Skeletal muscle tissue (tissue), 4 donors: ENCODE results near the gene RALY. TPM values are rescaled to one million over a fixed set of nuclear protein-coding genes. Genes with fewer than 3 reads are reported as not detected.
A peak's percentile ranks its signal among the peaks of the same experiment; 100 is the strongest.
"Not testable (repeated sequence)": the region's sequence is repeated elsewhere in the genome, so short reads cannot be mapped to it uniquely, and the experiment has no call there.

ENCODE experiments used
- H3K27ac ChIP-seq: one replicate; pipeline ENCODE4 v1.7.0; 2013; ENCODE audit warnings: mild to moderate bottlenecking, low read depth, low read length, inconsistent platforms
- H3K27me3 ChIP-seq, 3 donors: one replicate each; pipeline ENCODE4 v1.7.0; 2013; ENCODE audit warnings: low read length in 3 of 3; ENCODE audit not compliant: control insufficient read depth in 3 of 3, insufficient read depth in 3 of 3
- H3K36me3 ChIP-seq, 3 donors: one replicate each; pipeline ENCODE4 v1.7.0; 2013; ENCODE audit warnings: low read length in 3 of 3; ENCODE audit not compliant: control insufficient read depth in 3 of 3, insufficient read depth in 3 of 3
- H3K4me1 ChIP-seq, 3 donors: one replicate each; pipeline ENCODE4 v1.7.0; 2013; ENCODE audit warnings: low read length in 3 of 3, mild to moderate bottlenecking in 3 of 3; ENCODE audit not compliant: control insufficient read depth in 3 of 3, insufficient read depth in 3 of 3
- H3K4me3 ChIP-seq, 3 donors: one replicate each; pipeline ENCODE4 v1.7.0; 2013; ENCODE audit warnings: low read length in 3 of 3
- H3K9ac ChIP-seq, 3 donors: one replicate each; pipeline ENCODE4 v1.7.0; 2013; ENCODE audit warnings: low read length in 3 of 3, mild to moderate bottlenecking in 3 of 3, moderate library complexity in 2 of 3, low read depth in 1 of 3
- H3K9me3 ChIP-seq, 3 donors: one replicate each; pipeline ENCODE4 v1.7.0; 2013; ENCODE audit warnings: low read length in 3 of 3; ENCODE audit not compliant: control insufficient read depth in 3 of 3
- total RNA-seq: library from RNA; depleted of rRNA; stranded (reverse); fragments of >200 nt; gene quantifications from one replicate; pipeline ENCODE4 v1.2.3, GENCODE V29; 2014
- donor health status: Osteomylitis.

RALY gene
- total RNA-seq, 1 donor from 2014 or later = 52.2 TPM

DNA sequence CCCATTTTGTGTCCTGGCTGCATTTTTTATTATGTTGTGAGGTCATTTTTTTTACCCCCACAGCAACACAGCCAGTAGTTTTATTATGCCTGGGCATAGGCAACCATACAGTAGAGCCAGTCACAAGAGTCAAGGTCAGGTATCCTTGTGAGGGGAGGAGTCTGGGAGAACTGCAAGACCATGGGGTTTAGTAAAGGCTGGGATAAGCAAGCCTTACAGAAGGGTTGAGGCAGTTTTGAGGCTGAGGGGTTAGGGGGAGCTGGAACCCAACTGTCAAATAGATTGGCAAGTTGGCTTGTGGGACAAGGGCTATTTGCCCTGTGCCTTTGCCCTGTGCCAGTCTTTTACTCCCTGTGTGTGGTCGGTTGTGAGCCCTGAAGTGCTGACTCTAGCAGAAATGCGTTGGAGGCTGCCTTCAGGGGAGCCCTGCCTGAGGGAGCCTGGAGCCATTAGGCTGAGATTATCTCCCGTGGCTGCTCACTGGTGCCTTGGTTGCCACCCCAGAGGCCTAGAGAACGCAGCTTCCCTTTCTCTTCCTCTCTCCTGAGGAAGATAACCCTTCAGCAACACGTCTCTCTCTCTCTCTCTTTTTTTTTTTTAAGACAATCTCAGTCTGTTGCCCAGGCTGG is 31.1 kb downstream of the RALY start:
- no peaks in the 10 kb centered on the region for H3K27me3 ChIP-seq
- peaks cover 0 to 2% (median 0%) of the 10 kb centered on the region in 3 donors for H3K36me3 ChIP-seq
- H3K9me3 ChIP-seq = no peaks in the 10 kb centered on the region
- H3K4me1 ChIP-seq = peaks cover 33 to 44% (median 40%) of the 10 kb centered on the region in 3 donors
- peak overlapping the region in 1 of 3 donors; percentile 58 for H3K9ac ChIP-seq
- H3K4me3 ChIP-seq = peak overlapping the region in 2 of 3 donors; percentile 15 to 46
- H3K27ac ChIP-seq = peak overlapping the region; percentile 48

DNA sequence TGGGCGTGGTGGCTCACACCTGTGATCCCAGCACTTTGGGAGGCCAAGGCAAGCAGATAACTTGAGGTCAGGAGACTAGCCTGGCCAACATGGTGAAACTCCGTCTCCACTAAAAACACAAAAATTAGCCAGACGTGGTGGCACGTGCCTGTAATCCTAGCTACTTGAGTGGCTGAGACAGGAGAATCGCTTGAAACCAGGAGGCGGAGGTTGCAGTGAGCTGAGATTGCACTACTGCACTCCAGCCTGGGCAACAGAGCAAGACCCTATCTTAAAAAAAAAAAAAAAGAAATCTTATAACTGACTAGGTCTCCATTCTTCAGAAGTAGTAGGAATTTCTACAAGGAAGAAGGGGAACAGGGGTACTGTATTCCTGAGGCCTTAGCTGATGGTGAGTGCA is 34.3 kb downstream of the RALY start:
- H3K27me3 ChIP-seq, H3K9ac ChIP-seq, H3K27ac ChIP-seq, H3K36me3 ChIP-seq, H3K9me3 ChIP-seq, H3K4me3 ChIP-seq: not testable (repeated sequence)
- H3K4me1 ChIP-seq = peaks cover 26 to 29% (median 29%) of the 10 kb centered on the region in 3 donors

DNA sequence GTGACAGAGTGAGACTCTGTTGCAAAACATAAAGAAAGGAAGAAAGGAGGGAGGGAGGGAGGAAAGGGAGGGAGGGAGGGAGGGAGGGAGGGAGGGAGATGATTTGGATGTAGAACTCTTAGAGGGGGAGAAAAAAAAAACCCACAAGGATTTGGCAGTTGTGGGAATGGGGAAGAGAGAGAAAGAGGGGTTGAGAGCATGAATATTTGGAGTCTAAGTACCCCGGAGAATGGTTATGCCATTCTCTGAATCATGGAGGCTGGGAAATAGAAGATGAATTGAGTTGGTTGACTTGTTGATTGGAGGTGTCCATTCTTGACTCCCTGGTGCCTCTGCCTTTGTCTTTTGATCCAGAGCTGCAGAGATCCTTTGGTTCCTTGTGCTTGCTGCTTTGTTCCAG is 35.7 kb downstream of the RALY start:
- Histone ChIP-seq H3K4me3 (no peak overlapping the region), H3K27ac (no peak overlapping the region), H3K9ac (no peak overlapping the region), H3K9me3 (no peaks in the 10 kb centered on the region), H3K36me3 (peaks cover 4 to 10% (median 9%) of the 10 kb centered on the region in 3 donors), H3K27me3 (no peaks in the 10 kb centered on the region), H3K4me1 (peaks cover 14 to 20% (median 15%) of the 10 kb centered on the region in 3 donors)

DNA sequence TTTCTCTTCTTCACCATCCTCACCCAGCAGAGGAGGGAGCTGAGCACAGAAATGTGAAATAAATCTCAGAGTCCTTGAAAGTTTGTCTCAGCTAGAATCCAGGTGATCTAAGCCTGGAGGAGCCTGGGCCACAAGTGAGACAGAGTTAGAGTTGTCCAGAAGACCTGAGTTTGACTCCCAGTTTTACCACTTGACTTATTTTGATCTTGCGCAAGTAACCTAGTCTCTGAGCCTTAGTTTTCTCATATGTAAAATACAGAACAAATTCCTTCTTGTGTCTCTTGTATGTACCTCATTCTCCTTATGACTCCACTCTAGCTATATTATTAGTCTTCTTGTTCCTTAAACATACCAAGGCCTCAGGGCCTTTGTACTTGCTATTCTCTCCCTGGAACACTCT is 36.7 kb downstream of the RALY start:
- Histone ChIP-seq H3K4me3 (no peak overlapping the region), H3K27ac (no peak overlapping the region), H3K36me3 (peaks cover 4 to 10% (median 9%) of the 10 kb centered on the region in 3 donors), H3K4me1 (peaks cover 4 to 9% (median 5%) of the 10 kb centered on the region in 3 donors), H3K27me3 (no peaks in the 10 kb centered on the region), H3K9me3 (no peaks in the 10 kb centered on the region), H3K9ac (no peak overlapping the region)

DNA sequence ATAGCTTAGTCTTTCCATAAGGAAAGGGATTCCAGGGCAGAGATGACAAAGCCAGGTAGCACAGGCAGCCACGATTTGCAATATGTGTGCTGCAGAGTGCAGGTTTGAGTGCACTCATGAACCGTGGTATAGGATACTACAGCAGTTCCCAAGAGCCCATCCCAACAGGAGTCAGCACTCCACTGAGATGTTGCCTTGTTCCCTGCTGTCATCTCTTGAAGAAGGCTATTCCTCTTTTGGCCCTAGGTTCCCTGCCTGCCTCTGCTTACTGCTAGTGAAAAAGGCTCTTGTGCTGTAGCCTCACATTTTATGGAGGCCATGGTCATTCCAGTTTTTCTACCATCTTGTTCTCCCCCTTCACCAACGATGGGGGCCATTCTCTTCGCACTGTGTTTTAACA is 40.2 kb downstream of the RALY start:
- H3K27me3 ChIP-seq = no peaks in the 10 kb centered on the region
- no peak overlapping the region for H3K9ac ChIP-seq
- H3K27ac ChIP-seq = no peak overlapping the region
- peaks cover 4 to 10% (median 9%) of the 10 kb centered on the region in 3 donors for H3K36me3 ChIP-seq
- H3K9me3 ChIP-seq = no peaks in the 10 kb centered on the region
- H3K4me1 ChIP-seq = peaks cover 15 to 20% (median 16%) of the 10 kb centered on the region in 3 donors
- no peak overlapping the region for H3K4me3 ChIP-seq

DNA sequence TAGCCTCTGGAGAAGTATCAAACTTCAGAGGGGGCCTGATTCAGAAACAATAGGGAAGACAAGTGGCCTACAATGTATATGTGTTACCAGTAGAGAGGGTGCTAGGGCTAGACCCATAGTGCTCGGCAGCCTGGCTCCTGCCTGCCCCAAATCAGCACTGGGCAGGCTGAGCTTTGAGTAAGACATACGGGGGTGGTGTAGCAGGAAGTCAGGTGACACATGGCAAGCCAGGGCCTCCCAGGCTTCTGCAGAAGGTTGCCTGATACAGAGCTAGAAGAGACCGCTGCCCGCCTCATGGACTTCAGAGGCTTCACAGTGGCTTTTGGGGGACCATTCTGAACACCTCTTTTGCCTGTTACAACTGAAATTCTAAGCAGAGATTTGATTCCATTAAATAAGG is 43.4 kb downstream of the RALY start:
- H3K4me1 ChIP-seq = peaks cover 36 to 42% (median 37%) of the 10 kb centered on the region in 3 donors
- no peak overlapping the region for H3K9ac ChIP-seq
- peaks cover 1 to 9% (median 2%) of the 10 kb centered on the region in 3 donors for H3K36me3 ChIP-seq
- H3K27me3 ChIP-seq = no peaks in the 10 kb centered on the region
- H3K4me3 ChIP-seq = no peak overlapping the region
- H3K27ac ChIP-seq = no peak overlapping the region
- no peaks in the 10 kb centered on the region for H3K9me3 ChIP-seq

DNA sequence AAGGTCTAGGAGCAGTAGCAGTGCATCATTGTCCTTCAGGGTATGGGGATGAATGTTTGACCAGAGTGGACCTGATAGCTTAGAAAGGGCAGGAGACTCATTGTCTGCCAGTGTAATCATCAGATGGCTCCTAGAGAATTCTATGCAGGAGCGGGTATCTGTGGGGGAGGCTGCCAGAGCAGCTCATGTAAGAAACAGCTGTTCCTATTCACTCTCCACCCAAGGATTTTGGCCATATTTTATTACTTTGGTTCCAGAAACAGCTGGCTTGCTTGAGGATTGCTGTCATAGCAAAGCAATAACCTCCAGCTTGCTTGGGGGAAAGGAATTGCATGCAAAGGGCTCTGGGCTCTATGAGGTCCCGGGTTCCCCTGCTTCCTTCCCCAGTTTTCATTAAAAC is 44.1 kb downstream of the RALY start:
- Histone ChIP-seq H3K36me3 (peaks cover 0 to 4% (median 0%) of the 10 kb centered on the region in 3 donors), H3K4me1 (peaks cover 42 to 49% (median 42%) of the 10 kb centered on the region in 3 donors), H3K27ac (no peak overlapping the region), H3K9ac (no peak overlapping the region), H3K4me3 (no peak overlapping the region), H3K9me3 (no peaks in the 10 kb centered on the region), H3K27me3 (no peaks in the 10 kb centered on the region)

DNA sequence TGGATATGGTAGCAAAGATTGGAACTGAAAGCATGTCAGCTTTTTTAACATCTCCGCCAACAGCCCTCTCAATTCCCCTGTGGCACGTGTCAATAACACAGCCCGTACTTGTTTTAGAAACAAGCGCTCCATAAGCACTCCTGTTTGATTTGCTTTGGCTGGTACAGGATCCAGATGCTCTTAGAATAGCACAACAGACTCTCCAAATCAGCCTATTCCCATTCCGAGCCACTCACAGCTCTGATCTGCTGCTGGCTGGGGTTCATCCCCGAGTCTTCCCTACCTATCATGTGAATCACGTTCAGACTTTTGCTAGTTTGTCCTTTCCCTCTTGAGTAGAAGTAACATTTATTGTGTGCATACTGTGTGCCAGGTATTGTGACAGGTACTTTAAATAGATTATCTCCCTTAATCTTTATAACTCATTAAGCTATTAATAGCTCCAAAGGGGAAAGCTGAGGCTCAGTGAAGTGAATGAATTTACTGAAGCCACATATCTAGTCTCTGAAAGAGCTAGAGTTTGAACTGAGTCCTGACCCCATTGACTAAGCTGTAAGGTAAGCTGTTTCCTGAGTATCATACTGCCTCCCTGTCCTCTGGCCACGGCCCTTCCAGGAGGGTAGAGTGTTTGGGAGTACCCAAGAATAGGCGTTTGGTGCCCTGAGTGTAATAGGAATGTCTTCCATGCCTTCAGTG is 46.7 kb downstream of the RALY start:
- H3K27me3 ChIP-seq = no peaks in the 10 kb centered on the region
- no peaks in the 10 kb centered on the region for H3K9me3 ChIP-seq
- H3K4me3 ChIP-seq = peak overlapping the region in 2 of 3 donors; percentile 7 to 8
- peak overlapping the region; percentile 88 for H3K27ac ChIP-seq
- H3K9ac ChIP-seq = peak overlapping the region; percentile 1 to 44 (median 41)
- peaks cover 59 to 67% (median 63%) of the 10 kb centered on the region in 3 donors for H3K4me1 ChIP-seq
- H3K36me3 ChIP-seq = no peaks in the 10 kb centered on the region

DNA sequence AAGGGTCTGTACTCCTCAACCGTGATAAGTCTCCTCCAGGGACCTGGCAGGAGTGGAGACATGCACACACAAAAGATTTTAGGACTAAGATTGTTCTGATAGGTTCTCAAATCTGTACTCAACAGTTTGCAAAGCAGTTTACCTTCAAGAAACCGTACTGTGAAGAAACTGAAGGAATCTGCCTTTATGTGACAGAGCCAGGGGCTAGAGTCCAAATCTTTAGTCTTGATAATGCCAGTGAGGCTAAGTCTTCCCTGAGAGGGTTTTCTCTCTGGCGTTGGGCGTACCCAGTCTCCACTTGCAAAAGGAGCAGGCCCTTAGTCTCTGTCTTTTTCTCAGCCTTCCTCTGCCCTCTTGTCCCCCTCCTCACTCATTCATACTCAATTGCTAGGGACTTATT is 47.5 kb downstream of the RALY start:
- H3K27me3 ChIP-seq = no peaks in the 10 kb centered on the region
- H3K27ac ChIP-seq = peak overlapping the region; percentile 88
- H3K4me1 ChIP-seq = peaks cover 66 to 74% (median 70%) of the 10 kb centered on the region in 3 donors
- H3K9ac ChIP-seq = no peak overlapping the region
- H3K9me3 ChIP-seq = no peaks in the 10 kb centered on the region
- H3K36me3 ChIP-seq = no peaks in the 10 kb centered on the region
- H3K4me3 ChIP-seq = no peak overlapping the region

DNA sequence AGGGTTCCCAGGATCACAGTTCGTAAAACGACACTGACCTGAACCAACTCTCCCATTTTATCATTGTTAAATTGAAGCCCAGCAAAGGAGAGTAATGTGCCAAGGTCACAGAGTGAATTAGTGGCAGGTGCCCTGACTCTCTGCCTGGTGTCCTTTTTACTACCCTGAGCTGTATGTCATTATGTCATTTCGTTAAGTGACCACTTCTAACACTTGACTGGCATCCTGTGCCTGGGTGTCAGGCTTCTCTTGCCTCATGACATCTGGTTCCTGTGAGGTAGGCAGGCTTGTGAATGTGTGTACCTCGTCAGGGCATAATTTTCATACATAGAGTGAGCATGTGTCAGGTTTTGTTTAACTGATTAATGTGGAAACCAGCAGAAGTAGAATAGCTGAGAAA is 48.6 kb downstream of the RALY start:
- Histone ChIP-seq H3K9ac (peak overlapping the region in 1 of 3 donors; percentile 23), H3K4me1 (peaks cover 63 to 70% (median 69%) of the 10 kb centered on the region in 3 donors), H3K27ac (peak overlapping the region; percentile 88), H3K9me3 (no peaks in the 10 kb centered on the region), H3K4me3 (no peak overlapping the region), H3K36me3 (no peaks in the 10 kb centered on the region), H3K27me3 (no peaks in the 10 kb centered on the region)
